ENCODE measurements around the gene LPO.

The LPO gene

GRCh38 chr17:58270476-58271215, 32.3 kb downstream of the LPO start:
- no peak overlapping the region for H3K27ac ChIP-seq (ENCODE audit: low read depth, low read length)
- 91% methylated on average over 15 of the region's 15 CpGs for WGBS

GRCh38 chr17:58271216-58271931, 33.0 kb downstream of the LPO start:
- Histone ChIP-seq H3K9me3 (ENCODE audit: insufficient read depth, low read depth, low read length) (no peaks in the 10 kb centered on the region), H3K27me3 (ENCODE audit: insufficient read depth, low read length) (no peaks in the 10 kb centered on the region; the same call in 1 of the 2 replicates), H3K27ac (ENCODE audit: low read depth, low read length) (no peak overlapping the region), H3K9ac (ENCODE audit: low read depth, low read length) (no peak overlapping the region), H3K4me3 (ENCODE audit: low read length) (no peak overlapping the region), H3K36me3 (ENCODE audit: insufficient read depth, low read length) (no peaks in the 10 kb centered on the region), H3K4me1 (ENCODE audit: insufficient read depth, low read length) (no peaks in the 10 kb centered on the region)
- 95% methylated on average over 21 of the region's 21 CpGs for WGBS

More at GRCh38 chr17:58270476-58271215, 32.3 kb downstream of the LPO start:
- Histone ChIP-seq H3K4me1 (ENCODE audit: insufficient read depth, low read length) (no peaks in the 10 kb centered on the region), H3K27me3 (ENCODE audit: insufficient read depth, low read length) (peaks cover 2% of the 10 kb centered on the region; the same call in 1 of the 2 replicates), H3K36me3 (ENCODE audit: insufficient read depth, low read length) (no peaks in the 10 kb centered on the region), H3K9ac (ENCODE audit: low read depth, low read length) (no peak overlapping the region), H3K4me3 (ENCODE audit: low read length) (no peak overlapping the region), H3K9me3 (ENCODE audit: insufficient read depth, low read depth, low read length) (no peaks in the 10 kb centered on the region)

- H3K27me3 ChIP-seq (ENCODE audit: insufficient read depth, low read length), result peaks cover 2% of the 10 kb centered on the region; the same call in 1 of the 2 replicates
- WGBS, result 92% methylated on average over 12 of the region's 12 CpGs
Observed at GRCh38 chr17:58272367-58273280, 34.2 kb downstream of the LPO start.

GRCh38 chr17:58273453-58274104, 35.2 kb downstream of the LPO start:
- H3K27ac ChIP-seq (ENCODE audit: low read depth, low read length), result no peak overlapping the region
- 93% methylated on average over 15 of the region's 15 CpGs for WGBS
- H3K27me3 ChIP-seq (ENCODE audit: insufficient read depth, low read length), result peaks cover 6% of the 10 kb centered on the region

More at GRCh38 chr17:58272367-58273280, 34.2 kb downstream of the LPO start:
- no peak overlapping the region for H3K9ac ChIP-seq (ENCODE audit: low read depth, low read length)
- H3K27ac ChIP-seq (ENCODE audit: low read depth, low read length), result no peak overlapping the region
- no peaks in the 10 kb centered on the region for H3K9me3 ChIP-seq (ENCODE audit: insufficient read depth, low read depth, low read length)
- no peaks in the 10 kb centered on the region for H3K36me3 ChIP-seq (ENCODE audit: insufficient read depth, low read length)
- H3K4me1 ChIP-seq (ENCODE audit: insufficient read depth, low read length), result no peaks in the 10 kb centered on the region
- H3K4me3 ChIP-seq (ENCODE audit: low read length), result no peak overlapping the region

GRCh38 chr17:58275417-58275816, 37.0 kb downstream of the LPO start:
- peaks cover 22% of the 10 kb centered on the region for H3K27me3 ChIP-seq (ENCODE audit: insufficient read depth, low read length)
- H3K9ac ChIP-seq (ENCODE audit: low read depth, low read length), result no peak overlapping the region
- WGBS, result 92% methylated on average over 10 of the region's 10 CpGs
- H3K36me3 ChIP-seq (ENCODE audit: insufficient read depth, low read length), result no peaks in the 10 kb centered on the region
- H3K9me3 ChIP-seq (ENCODE audit: insufficient read depth, low read depth, low read length), result no peaks in the 10 kb centered on the region
- no peak overlapping the region for H3K4me3 ChIP-seq (ENCODE audit: low read length)
- no peak overlapping the region for H3K27ac ChIP-seq (ENCODE audit: low read depth, low read length)
- no peaks in the 10 kb centered on the region for H3K4me1 ChIP-seq (ENCODE audit: insufficient read depth, low read length)

More at GRCh38 chr17:58273453-58274104, 35.2 kb downstream of the LPO start:
- Histone ChIP-seq H3K9me3 (ENCODE audit: insufficient read depth, low read depth, low read length) (no peaks in the 10 kb centered on the region), H3K4me1 (ENCODE audit: insufficient read depth, low read length) (no peaks in the 10 kb centered on the region), H3K4me3 (ENCODE audit: low read length) (no peak overlapping the region), H3K9ac (ENCODE audit: low read depth, low read length) (no peak overlapping the region), H3K36me3 (ENCODE audit: insufficient read depth, low read length) (no peaks in the 10 kb centered on the region)

GRCh38 chr17:58276423-58276822, 38.0 kb downstream of the LPO start:
- H3K36me3 ChIP-seq (ENCODE audit: insufficient read depth, low read length), result no peaks in the 10 kb centered on the region
- no peaks in the 10 kb centered on the region for H3K4me1 ChIP-seq (ENCODE audit: insufficient read depth, low read length)
- H3K9ac ChIP-seq (ENCODE audit: low read depth, low read length), result no peak overlapping the region
- H3K4me3 ChIP-seq (ENCODE audit: low read length), result no peak overlapping the region
- H3K9me3 ChIP-seq (ENCODE audit: insufficient read depth, low read depth, low read length), result no peaks in the 10 kb centered on the region
- H3K27me3 ChIP-seq (ENCODE audit: insufficient read depth, low read length), result peaks cover 22% of the 10 kb centered on the region
- no peak overlapping the region for H3K27ac ChIP-seq (ENCODE audit: low read depth, low read length)
- 67% methylated on average over 2 of the region's 2 CpGs for WGBS

GRCh38 chr17:58277107-58277801, 38.9 kb downstream of the LPO start:
- Histone ChIP-seq H3K36me3 (ENCODE audit: insufficient read depth, low read length) (no peaks in the 10 kb centered on the region), H3K27me3 (ENCODE audit: insufficient read depth, low read length) (peaks cover 22% of the 10 kb centered on the region), H3K27ac (ENCODE audit: low read depth, low read length) (no peak overlapping the region), H3K4me1 (ENCODE audit: insufficient read depth, low read length) (no peaks in the 10 kb centered on the region), H3K4me3 (ENCODE audit: low read length) (no peak overlapping the region), H3K9ac (ENCODE audit: low read depth, low read length) (no peak overlapping the region), H3K9me3 (ENCODE audit: insufficient read depth, low read depth, low read length) (no peaks in the 10 kb centered on the region)
- WGBS, result 83% methylated on average over 5 of the region's 5 CpGs

GRCh38 chr17:58277802-58278595, 39.6 kb downstream of the LPO start:
- H3K9ac ChIP-seq (ENCODE audit: low read depth, low read length), result no peak overlapping the region
- no peak overlapping the region for H3K27ac ChIP-seq (ENCODE audit: low read depth, low read length)
- 95% methylated on average over 35 of the region's 36 CpGs for WGBS
- H3K9me3 ChIP-seq (ENCODE audit: insufficient read depth, low read depth, low read length), result no peaks in the 10 kb centered on the region
- H3K27me3 ChIP-seq (ENCODE audit: insufficient read depth, low read length), result peaks cover 22% of the 10 kb centered on the region
- no peaks in the 10 kb centered on the region for H3K4me1 ChIP-seq (ENCODE audit: insufficient read depth, low read length)
- H3K4me3 ChIP-seq (ENCODE audit: low read length), result no peak overlapping the region
- H3K36me3 ChIP-seq (ENCODE audit: insufficient read depth, low read length), result no peaks in the 10 kb centered on the region

GRCh38 chr17:58278661-58279015, 40.3 kb downstream of the LPO start:
- H3K4me3 ChIP-seq (ENCODE audit: low read length), result no peak overlapping the region

More at GRCh38 chr17:58278661-58279015, 40.3 kb downstream of the LPO start:
- H3K4me1 ChIP-seq (ENCODE audit: insufficient read depth, low read length), result no peaks in the 10 kb centered on the region
- H3K27me3 ChIP-seq (ENCODE audit: insufficient read depth, low read length), result peaks cover 22% of the 10 kb centered on the region; the same call in 1 of the 2 replicates
- WGBS, result 86% methylated on average over 5 of the region's 5 CpGs
- no peaks in the 10 kb centered on the region for H3K9me3 ChIP-seq (ENCODE audit: insufficient read depth, low read depth, low read length)
- H3K27ac ChIP-seq (ENCODE audit: low read depth, low read length), result no peak overlapping the region
- no peak overlapping the region for H3K9ac ChIP-seq (ENCODE audit: low read depth, low read length)
- no peaks in the 10 kb centered on the region for H3K36me3 ChIP-seq (ENCODE audit: insufficient read depth, low read length)

Data from HUES64 (cell line).